Upper lobe of right lung (tissue), 1 donor: ENCODE data around the gene CCR4. TPM values are rescaled to one million over a fixed set of nuclear protein-coding genes. Genes with fewer than 3 reads are reported as not detected.

Experiments
- ATAC-seq: fragments of 200-7000 bp; cut with Tn5 transposase; one replicate; pipeline ENCODE4 v1.9.1; 2020; ENCODE audit warnings: mild to moderate bottlenecking, moderate library complexity
- DNase-seq: peaks from one replicate; pipeline ENCODE4 v3.0.0-alpha.2; 2020
- H3K27ac ChIP-seq: fragments of 200-600 bp; one replicate; pipeline ENCODE4 v1.8.0; 2022
- H3K27me3 ChIP-seq: fragments of 200-600 bp; one replicate; pipeline ENCODE4 v1.8.0; 2022; ENCODE audit warnings: mild to moderate bottlenecking
- H3K36me3 ChIP-seq: fragments of 200-600 bp; one replicate; pipeline ENCODE4 v1.8.0; 2022
- H3K4me1 ChIP-seq: fragments of 200-600 bp; one replicate; pipeline ENCODE4 v1.8.0; 2022
- H3K4me3 ChIP-seq: fragments of 200-600 bp; one replicate; pipeline ENCODE4 v1.8.0; 2022; ENCODE audit warnings: mild to moderate bottlenecking
- H3K9me3 ChIP-seq: fragments of 200-600 bp; one replicate; pipeline ENCODE4 v1.8.0; 2022
- intact Hi-C: fragments of 100-400 bp; cut with DNase I; formaldehyde crosslinking; loops from one replicate; pipeline ENCODE4 v1.11.0; 2022
- total RNA-seq: library from RNA; stranded (reverse); fragmentation: NEBNext Ultra II Directional; extraction: Animal tissue kit (Norgen Biotek cat#: 25700); gene quantifications from one replicate; pipeline ENCODE4 v1.2.1, GENCODE V29; 2021
- TF ChIP-seq, protein P1 (sequence below): fragments of 200-600 bp; IDR thresholded peaks from one replicate; pipeline ENCODE4 v1.8.0; 2022; ENCODE audit warnings: antibody characterized with exemption
- donor health status: DM: no; HTN: yes; CAD: no; lungs with severe emphysema.

CCR4 gene
- total RNA-seq, 1 donor from 2014 or later, result 1.2 TPM

DNA sequence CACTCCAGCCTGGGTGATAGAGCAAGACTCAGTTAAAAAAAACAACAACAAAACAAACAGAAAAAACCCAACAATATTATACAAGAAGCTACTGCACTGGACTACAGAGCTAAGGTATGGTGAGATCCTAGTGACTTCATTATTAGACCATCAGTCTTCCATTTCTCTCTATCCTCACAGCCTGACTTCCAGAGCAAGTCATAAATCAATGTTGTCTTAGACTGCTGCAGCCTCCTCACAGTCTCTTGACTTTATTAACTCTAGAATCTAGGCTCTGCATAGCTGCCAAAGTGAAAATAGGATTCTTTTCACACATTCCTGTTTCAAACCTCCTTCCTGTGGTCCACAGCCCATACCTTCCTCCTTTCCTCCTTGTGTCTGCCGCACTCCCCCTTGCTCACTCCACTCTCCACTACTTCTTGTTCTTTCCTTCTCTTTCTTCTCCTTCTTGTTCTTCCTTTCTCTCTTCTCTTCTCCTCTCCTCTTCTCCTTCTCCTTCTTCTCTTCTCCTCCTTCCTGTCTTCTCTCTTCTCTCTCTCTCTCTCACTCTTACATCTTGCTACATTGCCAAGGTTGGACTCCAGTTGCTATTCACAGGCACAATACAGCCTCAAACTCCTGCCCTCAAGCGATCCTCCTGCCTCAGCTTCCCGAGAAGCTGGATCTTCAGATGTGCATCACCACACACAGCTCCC is 49.4 kb downstream of the CCR4 start:
- Histone ChIP-seq H3K36me3 (peaks cover 7% of the 10 kb centered on the region), H3K4me3 (no peak overlapping the region), H3K9me3 (no peaks in the 10 kb centered on the region), H3K27ac (no peak overlapping the region), H3K27me3 (no peaks in the 10 kb centered on the region), H3K4me1 (no peaks in the 10 kb centered on the region)
- intact Hi-C loops, result no loop called here
- no peak for DNase-seq
- no peak for ATAC-seq
- TF ChIP-seq, protein P1, sequence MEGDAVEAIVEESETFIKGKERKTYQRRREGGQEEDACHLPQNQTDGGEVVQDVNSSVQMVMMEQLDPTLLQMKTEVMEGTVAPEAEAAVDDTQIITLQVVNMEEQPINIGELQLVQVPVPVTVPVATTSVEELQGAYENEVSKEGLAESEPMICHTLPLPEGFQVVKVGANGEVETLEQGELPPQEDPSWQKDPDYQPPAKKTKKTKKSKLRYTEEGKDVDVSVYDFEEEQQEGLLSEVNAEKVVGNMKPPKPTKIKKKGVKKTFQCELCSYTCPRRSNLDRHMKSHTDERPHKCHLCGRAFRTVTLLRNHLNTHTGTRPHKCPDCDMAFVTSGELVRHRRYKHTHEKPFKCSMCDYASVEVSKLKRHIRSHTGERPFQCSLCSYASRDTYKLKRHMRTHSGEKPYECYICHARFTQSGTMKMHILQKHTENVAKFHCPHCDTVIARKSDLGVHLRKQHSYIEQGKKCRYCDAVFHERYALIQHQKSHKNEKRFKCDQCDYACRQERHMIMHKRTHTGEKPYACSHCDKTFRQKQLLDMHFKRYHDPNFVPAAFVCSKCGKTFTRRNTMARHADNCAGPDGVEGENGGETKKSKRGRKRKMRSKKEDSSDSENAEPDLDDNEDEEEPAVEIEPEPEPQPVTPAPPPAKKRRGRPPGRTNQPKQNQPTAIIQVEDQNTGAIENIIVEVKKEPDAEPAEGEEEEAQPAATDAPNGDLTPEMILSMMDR, result no peak

DNA sequence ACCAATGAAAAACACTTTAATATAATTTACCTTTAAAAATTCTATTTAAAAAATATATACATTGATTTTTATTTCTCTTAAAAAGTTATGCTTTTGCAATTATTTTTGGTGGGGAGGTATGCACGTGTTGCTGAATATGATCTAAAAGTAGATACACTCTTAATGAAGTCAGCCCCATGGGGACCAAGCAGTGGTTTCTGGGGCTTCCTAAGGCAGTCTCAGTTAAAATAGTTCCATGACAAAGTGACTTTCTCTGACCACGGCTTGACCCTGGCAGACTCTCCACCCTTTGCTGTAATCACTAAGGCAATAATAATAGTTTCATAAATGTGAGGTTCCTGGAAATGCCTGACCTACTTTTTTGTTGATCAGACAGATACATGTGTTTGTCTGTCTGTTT is 50.4 kb downstream of the CCR4 start:
- TF ChIP-seq, protein P1, result no peak
- intact Hi-C loops, result no loop called here
- no peaks in the 10 kb centered on the region for H3K9me3 ChIP-seq
- DNase-seq (no peak), ATAC-seq (no peak)
- peaks cover 4% of the 10 kb centered on the region for H3K36me3 ChIP-seq
- H3K4me3 ChIP-seq, result no peak overlapping the region
- H3K4me1 ChIP-seq, result no peaks in the 10 kb centered on the region
- H3K27ac ChIP-seq, result no peak overlapping the region
- no peaks in the 10 kb centered on the region for H3K27me3 ChIP-seq

DNA sequence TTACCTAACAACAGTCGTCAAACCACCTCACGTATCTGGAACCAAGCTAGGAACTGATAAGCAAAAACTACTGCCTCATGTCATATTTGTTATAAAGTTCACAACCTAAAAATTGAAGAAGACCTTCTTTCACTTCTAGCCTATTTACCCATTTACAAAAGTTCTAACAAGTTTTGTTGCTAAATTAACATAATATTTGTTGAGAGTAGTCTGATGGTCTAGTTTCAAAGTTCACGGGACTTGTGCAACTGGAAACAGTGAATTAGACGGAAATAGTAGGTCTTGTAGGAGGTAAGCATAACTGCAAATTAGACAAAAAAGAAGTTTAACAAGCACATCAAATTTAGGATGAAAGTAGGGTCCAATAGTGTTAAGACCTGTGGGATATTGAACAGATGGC is 51.9 kb downstream of the CCR4 start:
- intact Hi-C loops, result no loop called here
- Histone ChIP-seq H3K4me3 (no peak overlapping the region), H3K27me3 (no peaks in the 10 kb centered on the region), H3K27ac (no peak overlapping the region), H3K4me1 (no peaks in the 10 kb centered on the region), H3K9me3 (no peaks in the 10 kb centered on the region), H3K36me3 (peaks cover 13% of the 10 kb centered on the region)
- DNase-seq (no peak), ATAC-seq (no peak)
- TF ChIP-seq, protein P1, result no peak

DNA sequence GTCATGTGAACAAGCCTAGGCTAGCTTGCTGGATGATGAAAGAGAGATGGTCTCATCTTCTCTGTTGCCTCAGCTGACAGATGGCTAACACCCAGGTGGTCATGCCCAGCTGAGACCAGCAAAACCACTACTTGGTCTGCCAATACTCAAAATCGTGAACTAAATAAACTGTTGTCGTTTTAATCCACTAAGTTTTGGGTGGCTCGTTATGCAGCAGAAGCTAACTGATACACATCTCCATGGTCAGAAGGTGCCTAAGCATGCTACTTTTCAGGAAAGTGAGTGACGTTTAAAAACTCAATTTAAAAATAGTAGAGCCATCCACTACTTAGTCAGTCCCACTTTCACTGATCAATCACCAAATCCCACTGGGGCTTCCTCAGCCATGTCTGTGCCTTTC is 52.8 kb downstream of the CCR4 start:
- Histone ChIP-seq H3K27me3 (no peaks in the 10 kb centered on the region), H3K4me1 (no peaks in the 10 kb centered on the region), H3K9me3 (no peaks in the 10 kb centered on the region), H3K27ac (no peak overlapping the region), H3K4me3 (no peak overlapping the region), H3K36me3 (peaks cover 19% of the 10 kb centered on the region)
- DNase-seq (no peak), ATAC-seq (no peak)
- intact Hi-C loops, result no loop called here
- TF ChIP-seq, protein P1, result no peak

DNA sequence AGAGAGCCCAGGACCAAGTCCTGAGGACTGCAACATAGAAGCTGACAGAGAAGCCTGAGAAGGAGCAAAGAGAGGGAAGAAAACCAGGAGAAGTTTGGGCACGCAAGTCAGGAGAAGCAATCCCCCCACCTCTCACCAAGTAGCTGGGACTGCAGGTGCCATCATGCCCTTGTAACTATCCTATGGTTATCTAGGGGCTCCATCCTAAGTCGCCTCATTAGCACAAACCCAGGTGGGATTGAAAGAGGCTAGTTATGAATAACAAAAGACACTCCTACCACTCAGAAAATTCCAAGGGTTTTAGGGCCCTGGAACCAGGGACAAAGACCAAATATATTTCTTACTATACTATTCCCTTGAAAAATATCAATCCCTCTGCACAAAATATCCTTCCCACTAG is 53.5 kb downstream of the CCR4 start:
- Histone ChIP-seq H3K36me3 (peaks cover 24% of the 10 kb centered on the region), H3K4me1 (no peaks in the 10 kb centered on the region), H3K9me3 (no peaks in the 10 kb centered on the region), H3K27me3 (no peaks in the 10 kb centered on the region), H3K4me3 (no peak overlapping the region), H3K27ac (no peak overlapping the region)
- TF ChIP-seq, protein P1, result no peak
- intact Hi-C loops, result no loop called here
- no peak for DNase-seq
- ATAC-seq, result no peak

Other genes starting within 250 kb of the CCR4 start
- 2.2 TPM for gene TRIM71, start 133.6 kb upstream of the CCR4 start, total RNA-seq
- 82.5 TPM for gene GLB1, start 145.5 kb downstream of the CCR4 start, total RNA-seq
- gene TMPPE, start 145.5 kb downstream of the CCR4 start, total RNA-seq, result 15.2 TPM
- gene CRTAP, start 162.4 kb downstream of the CCR4 start, total RNA-seq, result 221 TPM